Measurements from ENCODE around the gene GRIK2.

GRIK2 gene

DNA sequence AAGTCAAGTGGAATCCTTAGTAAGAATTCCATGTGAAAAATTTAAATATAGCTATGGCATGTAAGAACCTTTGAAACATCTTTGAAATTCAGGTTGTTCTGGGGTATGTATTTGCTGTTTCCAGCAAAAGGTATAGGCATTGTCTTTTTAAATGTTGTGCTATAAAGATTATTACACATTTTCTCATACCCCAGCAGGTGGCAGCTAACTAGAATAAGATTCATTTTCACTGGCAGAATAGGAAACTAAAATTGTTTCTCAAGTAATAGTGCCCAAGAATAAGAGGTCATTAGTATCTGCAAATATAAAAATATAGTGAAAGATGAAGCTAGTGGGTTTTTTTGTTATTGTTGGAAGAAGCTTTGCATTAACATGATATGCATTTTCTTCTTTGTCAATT, 1.8 kb downstream of the GRIK2 start:
- no peak for DNase-seq
- no peak for ATAC-seq
- Mint-ChIP-seq H3K4me3 (no peak overlapping the region), H3K27ac (no peak overlapping the region), H3K9me3 (peaks cover 3 to 6% of the 10 kb centered on the region in 2 donors), H3K27me3 (peaks cover 70% of the 10 kb centered on the region), H3K4me1 (no peaks in the 10 kb centered on the region)

DNA sequence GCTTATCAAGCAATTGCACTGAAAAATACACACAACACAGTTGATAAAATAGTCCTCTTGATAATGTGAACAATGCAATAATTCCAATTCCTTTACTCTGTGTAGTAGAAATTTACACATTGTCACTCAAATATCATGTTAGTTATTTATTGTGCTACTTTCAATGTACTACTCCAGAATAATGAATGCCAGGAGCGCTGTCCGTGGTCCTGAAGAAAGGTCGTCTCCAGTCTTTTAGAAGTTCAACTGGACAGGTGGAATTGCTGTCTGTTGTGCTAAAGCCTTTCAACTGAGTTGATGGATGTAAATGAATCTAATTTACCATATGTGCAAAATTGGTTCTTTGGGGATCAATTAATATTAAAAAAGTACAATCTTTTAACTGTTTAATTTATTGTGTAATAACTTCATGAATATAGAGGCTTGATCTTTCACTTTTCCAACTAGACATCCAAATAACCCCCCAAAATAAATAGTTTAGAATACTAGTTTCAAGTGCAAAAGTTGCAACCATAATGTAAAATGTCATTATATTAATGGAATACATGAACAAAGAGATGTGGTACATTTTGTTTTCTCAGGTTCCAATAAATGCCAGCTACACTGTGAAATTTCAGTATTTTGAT, 3.2 kb downstream of the GRIK2 start:
- no peak for ATAC-seq
- H3K4me3 Mint-ChIP-seq: no peak overlapping the region
- peak in 1 of 2 donors; percentile 20 for DNase-seq
- peaks cover 70% of the 10 kb centered on the region for H3K27me3 Mint-ChIP-seq
- no peaks in the 10 kb centered on the region for H3K4me1 Mint-ChIP-seq
- no peak overlapping the region for H3K27ac Mint-ChIP-seq
- peaks cover 4 to 10% of the 10 kb centered on the region in 2 donors for H3K9me3 Mint-ChIP-seq

DNA sequence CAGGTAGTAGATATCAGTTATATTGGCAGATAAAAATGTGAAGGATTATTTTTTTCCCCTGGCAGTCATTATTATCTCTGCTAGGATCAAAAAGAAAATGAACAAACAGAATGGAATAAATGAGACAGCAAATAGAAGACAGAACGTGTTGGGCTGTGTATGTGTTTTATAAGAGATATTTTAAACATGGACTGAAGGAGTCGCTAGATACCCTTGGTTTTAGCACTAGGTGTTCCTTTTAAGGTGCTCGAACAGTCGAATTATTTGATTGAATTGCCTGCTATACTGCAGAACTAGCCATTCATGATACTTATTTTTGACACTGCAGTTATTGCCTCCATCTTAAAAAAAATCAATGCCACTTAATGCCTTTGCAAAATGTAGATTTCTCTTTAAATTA, 3.7 kb downstream of the GRIK2 start:
- Mint-ChIP-seq H3K4me1 (no peaks in the 10 kb centered on the region), H3K4me3 (no peak overlapping the region), H3K27me3 (peaks cover 70% of the 10 kb centered on the region), H3K9me3 (peaks cover 8 to 15% of the 10 kb centered on the region in 2 donors), H3K27ac (no peak overlapping the region)
- ATAC-seq (no peak), DNase-seq (no peak)

DNA sequence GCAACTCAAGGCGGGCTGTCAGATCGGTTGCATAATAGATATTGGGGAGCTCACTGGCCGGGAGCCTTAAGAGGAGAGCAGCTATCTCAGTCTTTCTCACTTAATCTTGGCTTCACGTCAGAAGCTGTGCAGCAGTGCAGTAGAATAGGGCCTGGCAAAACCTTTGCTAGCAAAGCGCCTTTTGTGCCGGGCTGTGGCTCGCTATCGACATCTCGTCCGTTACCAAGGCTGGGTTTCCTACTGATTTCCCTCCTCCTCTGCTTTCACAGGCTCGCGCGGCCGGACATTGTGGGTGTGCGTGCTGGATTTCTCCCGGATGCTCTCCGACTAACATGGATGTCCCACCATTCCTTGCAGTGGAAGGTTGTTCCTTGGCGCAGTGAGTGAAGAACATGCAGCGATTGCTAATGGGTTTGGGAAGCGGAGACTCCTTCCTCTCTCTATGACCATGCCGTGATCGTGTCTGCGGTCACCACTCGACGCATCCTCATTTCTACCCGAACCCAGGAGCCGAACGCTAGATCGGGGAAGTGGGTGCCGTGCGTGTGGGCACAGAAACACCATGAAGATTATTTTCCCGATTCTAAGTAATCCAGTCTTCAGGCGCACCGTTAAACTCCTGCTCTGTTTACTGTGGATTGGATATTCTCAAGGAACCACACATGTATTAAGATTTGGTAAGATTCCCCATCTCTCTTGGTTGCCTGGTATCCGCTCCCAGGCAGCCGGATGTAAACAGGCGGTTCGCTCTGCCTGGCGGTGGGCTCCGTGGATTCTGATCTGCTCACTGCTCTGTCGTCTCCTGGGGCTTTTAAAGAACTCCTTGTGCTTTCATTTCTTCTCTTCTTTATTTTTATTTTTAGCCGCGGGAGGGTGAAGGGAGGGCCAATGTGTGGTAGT, 5.5 kb downstream of the GRIK2 start:
- DNase-seq (no peak), ATAC-seq (no peak)
- Mint-ChIP-seq H3K9me3 (peaks cover 9 to 18% of the 10 kb centered on the region in 2 donors), H3K4me3 (no peak overlapping the region), H3K27ac (no peak overlapping the region), H3K4me1 (no peaks in the 10 kb centered on the region), H3K27me3 (peaks cover 66% of the 10 kb centered on the region)

DNA sequence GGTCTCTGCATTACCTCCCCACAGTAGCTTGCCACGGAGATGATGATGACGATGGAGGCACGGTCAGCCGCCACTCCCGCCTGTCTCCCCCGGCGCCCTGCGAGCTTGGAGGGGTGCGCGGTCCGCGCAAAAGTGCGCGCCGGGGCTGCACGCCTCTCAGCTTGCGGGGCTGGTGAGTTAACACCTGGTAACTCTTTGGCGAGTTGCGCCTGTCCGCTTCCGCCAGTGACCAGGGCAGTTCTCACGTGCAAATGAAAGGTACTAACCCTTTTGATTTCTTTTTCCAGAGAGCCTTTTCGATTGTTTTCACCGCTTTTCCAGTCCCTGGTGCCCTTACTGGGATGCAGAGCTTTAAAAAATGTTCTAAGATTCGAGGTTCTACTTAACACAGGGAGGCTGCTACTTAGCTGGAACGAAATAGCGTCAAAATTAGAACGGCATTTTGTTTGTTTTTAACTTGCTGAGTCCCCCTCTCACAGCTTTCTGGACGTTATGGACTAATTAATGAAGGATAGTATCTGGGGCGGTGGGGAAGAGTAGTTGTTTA, 6.2 kb downstream of the GRIK2 start:
- Mint-ChIP-seq H3K27me3 (peaks cover 59% of the 10 kb centered on the region), H3K27ac (no peak overlapping the region), H3K4me3 (no peak overlapping the region), H3K9me3 (peaks cover 9 to 18% of the 10 kb centered on the region in 2 donors), H3K4me1 (no peaks in the 10 kb centered on the region)
- DNase-seq (no peak), ATAC-seq (no peak)

DNA sequence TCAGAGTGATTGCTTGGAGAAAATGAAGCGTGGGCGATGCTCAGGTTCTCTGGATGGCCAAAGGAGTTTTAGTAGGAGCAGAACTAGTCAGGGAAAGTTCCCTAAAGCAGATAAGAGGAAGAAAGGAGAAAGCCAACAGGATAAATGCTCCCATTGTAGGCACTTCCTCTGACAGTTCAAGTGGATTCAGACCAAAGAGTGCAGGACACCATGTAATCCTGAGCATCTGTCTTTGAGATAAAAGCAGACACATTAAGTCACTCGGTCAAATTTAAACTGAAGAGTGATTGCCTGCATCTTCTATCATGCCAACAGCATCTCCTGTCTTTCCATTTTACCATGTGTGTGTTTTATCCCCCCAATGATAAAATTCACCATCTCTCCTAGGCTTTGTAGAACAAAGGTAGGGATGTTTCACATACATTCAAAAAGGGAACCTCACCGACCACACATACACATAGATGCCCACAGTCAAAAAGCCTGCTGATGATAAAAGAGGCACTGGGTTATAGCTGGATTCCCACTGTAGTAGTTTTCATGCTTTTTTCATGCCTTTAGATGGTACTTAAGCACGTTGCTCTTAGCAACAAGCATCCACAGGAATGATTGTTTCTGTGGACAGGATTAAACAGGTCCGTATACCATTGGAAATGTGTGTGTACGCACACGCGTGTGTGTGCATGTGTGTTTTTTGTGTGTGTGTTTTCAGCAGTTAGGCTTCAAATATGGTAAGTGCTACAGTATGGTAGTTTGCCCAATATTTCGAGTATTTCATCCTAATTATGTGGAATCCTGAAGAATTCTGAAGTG, 7.0 kb downstream of the GRIK2 start:
- ATAC-seq (no peak), DNase-seq (no peak)
- Mint-ChIP-seq H3K27ac (no peak overlapping the region), H3K4me3 (no peak overlapping the region), H3K4me1 (no peaks in the 10 kb centered on the region), H3K9me3 (peaks cover 9 to 18% of the 10 kb centered on the region in 2 donors), H3K27me3 (peaks cover 55% of the 10 kb centered on the region)

DNA sequence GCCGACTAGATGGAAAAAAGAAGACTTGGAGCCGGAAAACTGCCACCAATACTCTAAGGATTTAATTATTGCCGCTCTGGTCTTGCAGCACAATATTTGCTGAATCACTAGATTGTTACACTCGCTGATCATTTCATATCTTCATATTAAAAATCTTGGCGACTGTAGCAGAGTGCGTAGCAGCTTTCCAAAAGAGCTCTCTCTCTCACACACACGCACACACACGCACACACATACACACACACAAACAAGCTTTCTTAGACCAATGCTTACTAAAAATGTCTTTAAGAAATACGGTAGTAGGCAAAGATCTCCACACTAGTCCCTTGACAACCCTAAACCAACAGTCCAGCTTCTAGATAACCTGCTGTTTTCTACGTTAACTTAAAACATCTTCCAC, 7.7 kb downstream of the GRIK2 start:
- H3K9me3 Mint-ChIP-seq: peaks cover 9 to 18% of the 10 kb centered on the region in 2 donors
- ATAC-seq (no peak), DNase-seq (no peak)
- H3K27me3 Mint-ChIP-seq: peaks cover 55% of the 10 kb centered on the region
- H3K27ac Mint-ChIP-seq: no peak overlapping the region
- H3K4me1 Mint-ChIP-seq: no peaks in the 10 kb centered on the region
- H3K4me3 Mint-ChIP-seq: no peak overlapping the region

DNA sequence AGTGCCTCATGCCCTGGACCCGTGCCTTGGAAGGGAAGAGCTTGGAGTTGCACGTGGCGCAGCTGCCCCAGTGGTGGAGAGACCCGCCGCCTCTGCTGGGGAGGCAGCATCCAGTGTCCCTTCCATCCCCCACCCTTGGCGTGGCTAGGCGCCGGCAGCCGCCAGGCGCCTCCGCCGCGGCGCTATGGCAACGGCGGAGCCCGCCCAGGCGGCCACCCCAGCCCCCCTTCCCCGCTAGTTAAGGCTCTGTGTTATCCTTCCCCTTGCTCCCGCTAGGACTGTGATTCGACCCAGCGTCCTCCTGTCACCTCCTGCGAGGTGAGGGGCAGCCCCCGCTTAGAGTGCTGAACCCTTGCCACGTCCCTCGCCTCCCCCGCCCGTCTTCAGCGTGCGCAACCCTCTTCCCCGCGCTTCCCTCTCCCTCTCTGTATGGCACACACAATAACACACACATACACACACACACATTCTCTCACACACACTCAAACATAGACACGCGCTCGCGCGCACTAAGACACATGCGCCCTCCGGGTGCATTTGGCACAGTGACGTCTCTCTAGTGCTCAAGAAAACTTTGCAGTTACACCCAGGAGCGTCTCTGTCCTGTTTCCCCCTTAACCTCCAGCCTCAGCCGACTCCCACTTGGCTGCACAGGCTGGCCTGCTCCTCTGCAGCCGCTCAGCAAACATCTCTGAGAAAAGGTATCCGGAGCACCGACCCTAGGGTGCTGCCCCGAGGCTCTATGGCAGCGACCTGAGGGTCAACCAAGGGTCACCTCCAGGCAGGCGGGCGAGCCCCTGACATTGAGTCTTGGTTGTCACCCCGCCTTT, 8.5 kb downstream of the GRIK2 start:
- Mint-ChIP-seq H3K9me3 (peaks cover 9 to 18% of the 10 kb centered on the region in 2 donors), H3K4me1 (no peaks in the 10 kb centered on the region), H3K27me3 (peaks cover 56% of the 10 kb centered on the region), H3K4me3 (no peak overlapping the region), H3K27ac (no peak overlapping the region)
- no peak for ATAC-seq
- DNase-seq: no peak

DNA sequence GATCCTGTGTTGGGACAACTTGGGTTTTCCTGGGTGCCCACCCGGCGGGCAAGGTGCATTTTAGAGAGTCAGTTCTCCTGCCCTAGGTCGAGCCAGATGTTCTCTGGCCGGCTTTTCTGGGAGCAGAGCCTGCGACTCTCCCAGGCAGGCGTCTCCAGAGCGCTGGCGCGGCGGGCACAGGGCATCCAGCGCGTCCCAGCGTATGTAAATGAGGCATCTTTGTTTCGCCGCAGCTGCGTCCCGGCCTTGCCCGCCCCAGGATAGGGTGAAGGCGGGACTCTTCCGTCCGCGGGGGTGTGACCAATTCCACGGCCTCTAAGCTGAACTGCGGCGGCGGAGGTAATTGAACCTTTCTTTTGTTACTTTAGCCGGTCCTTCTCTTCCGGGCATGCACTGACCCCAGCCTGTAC, 9.1 kb downstream of the GRIK2 start:
- H3K9me3 Mint-ChIP-seq: peaks cover 9 to 24% of the 10 kb centered on the region in 2 donors
- H3K27ac Mint-ChIP-seq: no peak overlapping the region
- ATAC-seq (no peak), DNase-seq (no peak)
- H3K4me3 Mint-ChIP-seq: no peak overlapping the region
- no peaks in the 10 kb centered on the region for H3K4me1 Mint-ChIP-seq
- H3K27me3 Mint-ChIP-seq: peaks cover 61% of the 10 kb centered on the region

DNA sequence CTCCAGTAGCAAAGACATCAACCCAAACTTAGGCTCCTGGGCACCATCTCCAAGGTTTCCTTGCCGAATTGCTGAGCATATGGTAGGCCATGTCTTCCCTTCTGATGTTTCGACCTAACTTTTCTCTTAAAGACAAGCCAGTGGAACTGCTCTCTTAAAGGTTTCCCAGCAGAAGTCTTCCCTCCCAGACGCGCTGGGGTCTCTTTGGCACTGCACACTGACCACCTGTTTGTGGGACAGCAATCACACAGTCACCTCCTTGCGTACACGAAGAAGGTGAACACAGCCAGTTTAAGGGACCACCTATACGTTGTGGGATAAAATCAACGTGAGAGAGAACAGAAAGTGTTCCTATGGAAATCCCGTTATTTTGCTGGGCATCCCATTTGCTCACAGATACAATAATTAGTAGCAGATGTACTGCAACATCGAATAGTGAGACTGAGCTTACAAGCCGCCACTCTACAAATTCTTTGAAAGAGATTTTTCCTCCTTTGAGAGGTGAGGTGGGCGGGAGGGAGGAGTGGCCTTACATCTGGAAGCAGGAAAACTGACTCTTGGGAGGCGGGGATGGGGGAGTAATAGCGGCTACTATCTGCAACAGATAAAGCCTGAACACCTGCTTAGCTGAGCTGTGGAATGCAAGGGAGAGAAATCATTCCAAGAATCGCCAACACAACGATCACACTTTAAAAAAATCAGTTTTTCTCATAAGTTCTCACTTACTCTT, 9.9 kb downstream of the GRIK2 start:
- no peak for ATAC-seq
- Mint-ChIP-seq H3K4me1 (no peaks in the 10 kb centered on the region), H3K4me3 (no peak overlapping the region), H3K27me3 (peaks cover 58% of the 10 kb centered on the region), H3K27ac (no peak overlapping the region), H3K9me3 (peaks cover 9 to 27% of the 10 kb centered on the region in 2 donors)
- no peak for DNase-seq

DNA sequence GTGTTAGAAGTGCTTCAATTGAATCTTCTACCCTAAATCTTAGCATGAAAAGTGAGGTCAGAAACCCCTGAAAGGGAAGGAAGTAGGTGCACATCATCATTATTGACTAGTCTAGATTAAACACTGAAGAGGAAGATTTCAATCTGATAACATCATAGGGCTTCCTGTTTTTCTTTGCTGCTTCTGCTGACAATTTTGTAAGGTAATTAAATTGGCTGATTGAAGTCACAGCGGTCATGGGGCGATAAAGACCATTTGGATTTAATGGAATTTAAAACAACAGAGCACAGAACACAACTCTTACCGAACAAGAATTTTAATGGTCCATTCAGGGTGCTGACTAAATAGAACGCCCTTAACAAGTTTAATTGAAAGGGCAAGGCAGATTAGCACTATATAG, 11.3 kb downstream of the GRIK2 start:
- DNase-seq (no peak), ATAC-seq (no peak)
- Mint-ChIP-seq H3K27me3 (peaks cover 44% of the 10 kb centered on the region), H3K9me3 (peaks cover 9 to 27% of the 10 kb centered on the region in 2 donors), H3K4me3 (no peak overlapping the region), H3K4me1 (no peaks in the 10 kb centered on the region), H3K27ac (no peak overlapping the region)

DNA sequence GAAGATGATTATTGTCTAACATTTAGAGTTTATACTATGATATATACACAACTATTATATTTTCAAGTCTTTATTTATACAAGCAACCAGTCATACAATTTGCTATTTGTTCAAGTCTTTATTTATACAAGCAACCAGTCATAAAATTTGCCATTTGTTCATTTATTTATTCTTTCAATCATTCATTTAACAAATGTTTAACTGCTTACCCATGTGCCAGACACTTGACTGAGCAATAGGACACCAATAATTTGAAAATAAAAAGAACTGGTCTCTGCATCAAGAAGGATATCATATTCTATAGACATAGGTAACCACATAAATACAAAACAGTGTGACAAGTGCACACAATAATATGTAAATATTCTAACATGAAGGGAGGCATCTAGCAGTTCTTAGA, 20.3 kb downstream of the GRIK2 start:
- Mint-ChIP-seq H3K27me3 (no peaks in the 10 kb centered on the region), H3K9me3 (no peaks in the 10 kb centered on the region), H3K27ac (no peak overlapping the region), H3K4me3 (no peak overlapping the region), H3K4me1 (no peaks in the 10 kb centered on the region)
- DNase-seq (no peak), ATAC-seq (no peak)

DNA sequence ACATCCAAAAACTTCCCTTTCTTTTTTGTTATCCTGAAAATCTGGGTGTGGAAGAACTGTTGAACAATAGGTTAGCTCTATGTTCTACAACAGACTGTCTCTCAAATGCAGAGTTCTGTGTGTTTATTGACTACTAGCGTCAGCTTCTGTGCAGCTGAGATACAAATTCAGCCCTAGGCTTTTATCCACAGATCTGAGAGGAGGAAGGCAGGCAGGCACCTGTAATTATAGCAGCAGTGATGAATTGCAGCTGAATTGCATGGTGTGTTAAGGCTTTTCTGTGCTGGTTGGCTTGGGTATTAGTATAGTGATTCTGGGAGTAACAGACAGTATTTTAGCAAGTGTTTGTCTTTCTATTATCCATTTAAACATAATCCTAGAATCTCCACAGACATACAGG, 24.4 kb downstream of the GRIK2 start:
- H3K27ac Mint-ChIP-seq: no peak overlapping the region
- H3K9me3 Mint-ChIP-seq: no peaks in the 10 kb centered on the region
- ATAC-seq: no peak
- no peaks in the 10 kb centered on the region for H3K4me1 Mint-ChIP-seq
- H3K4me3 Mint-ChIP-seq: no peak overlapping the region
- no peaks in the 10 kb centered on the region for H3K27me3 Mint-ChIP-seq
- no peak for DNase-seq

DNA sequence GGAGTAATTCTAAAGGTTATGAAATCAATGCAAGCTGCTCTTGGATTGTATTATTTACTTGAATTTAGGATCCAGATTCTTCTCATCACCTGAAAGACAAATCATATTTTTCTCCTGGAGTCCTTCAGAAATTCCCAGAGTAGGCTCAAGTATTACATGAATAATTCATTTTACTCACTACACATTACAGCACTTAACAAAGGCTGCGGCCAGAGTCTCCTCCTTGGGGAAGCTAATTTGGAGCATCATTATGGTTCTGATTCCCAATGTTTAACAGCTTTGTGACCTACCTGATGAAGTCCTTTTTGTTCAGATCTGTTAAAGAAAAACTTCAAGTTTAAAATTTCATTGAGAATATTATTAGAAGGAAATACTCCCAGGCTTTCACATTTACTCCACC, 28.7 kb downstream of the GRIK2 start:
- no peak for ATAC-seq
- no peaks in the 10 kb centered on the region for H3K4me1 Mint-ChIP-seq
- no peaks in the 10 kb centered on the region for H3K9me3 Mint-ChIP-seq

More for the DNA sequence above, 28.7 kb downstream of the GRIK2 start:
- DNase-seq: no peak
- Mint-ChIP-seq H3K4me3 (no peak overlapping the region), H3K27me3 (no peaks in the 10 kb centered on the region), H3K27ac (no peak overlapping the region)
